Measurements from ENCODE around the gene ACSM3.
"Not testable (repeated sequence)": the region's sequence is repeated elsewhere in the genome, so short reads cannot be mapped to it uniquely, and the experiment has no call there.

The ACSM3 gene

DNA sequence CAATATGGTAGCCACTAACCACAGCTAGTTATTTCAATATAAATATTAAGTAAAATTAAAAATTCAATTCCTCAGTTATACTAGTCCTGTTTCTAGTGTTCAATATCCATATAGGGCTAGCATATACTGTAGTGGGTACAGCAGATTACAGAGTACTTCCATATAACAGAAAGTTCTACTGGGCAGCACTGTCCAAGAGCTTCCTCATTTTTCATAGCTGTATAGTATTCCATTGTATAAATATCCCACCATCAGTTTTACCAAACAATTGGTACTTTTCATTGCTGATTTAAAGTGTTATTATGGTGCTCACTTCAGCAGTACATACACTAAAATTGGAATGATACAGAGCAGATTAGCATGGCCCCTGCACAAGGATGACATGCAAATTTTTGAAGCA, 20.4 kb downstream of the ACSM3 start:
- no peak for TF ChIP-seq Cebpa-rat (IDR thresholded peaks at IDR 0.05)

DNA sequence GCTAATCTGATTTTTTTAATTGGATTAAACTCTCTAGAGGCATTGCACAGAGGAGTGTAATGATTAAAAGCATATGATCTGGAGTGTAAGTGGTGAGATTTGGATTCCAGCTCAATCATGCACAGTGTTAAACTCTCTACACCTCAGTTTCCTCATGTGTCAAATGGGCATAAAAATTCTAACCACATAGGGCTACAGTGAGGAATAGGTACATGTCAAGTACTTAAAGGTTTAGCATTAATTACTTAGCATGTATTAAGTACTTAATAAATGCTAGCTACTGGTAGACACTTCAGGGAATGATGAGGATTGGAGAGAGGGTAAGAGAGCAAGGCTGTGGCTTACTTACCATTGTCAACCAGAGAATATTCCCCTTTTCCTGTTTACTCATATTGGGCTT, 25.3 kb downstream of the ACSM3 start:
- H3K9ac ChIP-seq: no peak overlapping the region
- no peaks in the 10 kb centered on the region for H4K20me1 ChIP-seq
- no peak overlapping the region for H3K4me3 ChIP-seq
- TF ChIP-seq Cebpa-rat (IDR thresholded peaks at IDR 0.05): no peak
- H3K4me1 ChIP-seq: no peaks in the 10 kb centered on the region
- no peak overlapping the region for H3K4me2 ChIP-seq
- H3K9me3 ChIP-seq (replicated peaks in 1 of 11): peaks cover 0 to 3% (median 0%) of the 10 kb centered on the region in 11 experiments; a peak in 1 of 22 replicates
- H3K27me3 ChIP-seq: no peaks in the 10 kb centered on the region
- no peaks in the 10 kb centered on the region for H3K36me3 ChIP-seq
- no peak overlapping the region for H3K27ac ChIP-seq

More for the DNA sequence above, 20.4 kb downstream of the ACSM3 start:
- Histone ChIP-seq H4K20me1 (no peaks in the 10 kb centered on the region), H3K27ac (no peak overlapping the region), H3K4me1 (peaks cover 0 to 14% (median 0%) of the 10 kb centered on the region in 10 experiments; a peak in 2 of 20 replicates), H3K4me3 (no peak overlapping the region), H3K36me3 (no peaks in the 10 kb centered on the region), H3K9me3 (replicated peaks in 1 of 11) (peaks cover 0 to 4% (median 0%) of the 10 kb centered on the region in 11 experiments; a peak in 1 of 22 replicates), H3K27me3 (no peaks in the 10 kb centered on the region), H3K9ac (no peak overlapping the region), H3K4me2 (no peak overlapping the region)

DNA sequence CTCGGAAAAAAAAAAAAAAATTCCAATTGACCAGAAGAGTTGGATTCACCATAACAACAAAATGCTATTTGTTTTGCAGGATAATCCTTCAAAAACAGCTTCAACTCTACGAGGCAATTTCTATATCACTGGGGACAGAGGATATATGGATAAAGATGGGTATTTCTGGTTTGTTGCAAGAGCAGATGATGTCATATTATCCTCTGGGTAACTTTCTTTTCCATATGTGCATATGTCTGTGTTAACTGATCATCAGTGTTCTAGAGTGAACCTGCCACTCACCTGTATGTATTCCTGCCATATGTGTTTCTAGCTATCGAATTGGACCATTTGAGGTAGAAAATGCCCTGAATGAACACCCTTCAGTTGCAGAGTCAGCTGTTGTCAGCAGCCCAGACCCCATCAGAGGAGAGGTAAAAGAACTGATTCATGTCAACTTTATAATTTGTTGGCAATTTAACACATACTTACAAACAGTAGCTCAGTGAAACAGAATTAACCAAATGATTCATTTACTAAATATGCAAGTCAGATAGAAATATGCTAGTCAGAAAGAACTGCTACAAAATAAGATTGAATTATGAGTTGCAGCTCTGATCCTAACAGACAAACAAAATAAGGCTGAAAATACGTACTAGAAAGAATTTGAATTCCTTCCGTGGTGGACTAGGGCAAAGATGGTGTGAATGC, 28.3 kb downstream of the ACSM3 start:
- Histone ChIP-seq H3K27me3 (no peaks in the 10 kb centered on the region), H3K4me2 (no peak overlapping the region), H4K20me1 (no peaks in the 10 kb centered on the region), H3K36me3 (no peaks in the 10 kb centered on the region), H3K9ac (no peak overlapping the region), H3K4me1 (no peaks in the 10 kb centered on the region), H3K27ac (no peak overlapping the region), H3K4me3 (no peak overlapping the region), H3K9me3 (replicated peaks in 1 of 11) (no peaks in the 10 kb centered on the region)
- no peak for TF ChIP-seq Cebpa-rat (IDR thresholded peaks at IDR 0.05)

DNA sequence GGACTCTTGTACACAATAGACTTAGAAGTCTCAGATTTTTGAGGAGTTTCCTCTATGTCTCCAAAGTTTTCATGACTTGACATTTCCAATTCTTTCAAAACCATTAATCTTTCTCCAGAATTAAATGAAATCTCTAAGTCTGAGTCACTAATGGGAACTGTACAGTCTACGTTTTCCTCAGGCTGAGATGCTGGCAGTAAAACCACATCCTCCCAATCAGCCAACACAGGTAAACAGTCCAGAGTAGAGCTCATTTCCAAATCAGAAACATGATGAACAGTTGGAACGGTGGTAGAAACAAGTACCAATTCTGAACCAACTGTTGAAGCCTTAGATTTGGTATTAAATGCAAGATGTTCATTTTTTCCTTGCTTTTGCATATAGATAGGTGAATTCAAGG, 34.5 kb downstream of the ACSM3 start:
- Histone ChIP-seq H3K36me3 (no peaks in the 10 kb centered on the region), H3K27ac (no peak overlapping the region)

DNA sequence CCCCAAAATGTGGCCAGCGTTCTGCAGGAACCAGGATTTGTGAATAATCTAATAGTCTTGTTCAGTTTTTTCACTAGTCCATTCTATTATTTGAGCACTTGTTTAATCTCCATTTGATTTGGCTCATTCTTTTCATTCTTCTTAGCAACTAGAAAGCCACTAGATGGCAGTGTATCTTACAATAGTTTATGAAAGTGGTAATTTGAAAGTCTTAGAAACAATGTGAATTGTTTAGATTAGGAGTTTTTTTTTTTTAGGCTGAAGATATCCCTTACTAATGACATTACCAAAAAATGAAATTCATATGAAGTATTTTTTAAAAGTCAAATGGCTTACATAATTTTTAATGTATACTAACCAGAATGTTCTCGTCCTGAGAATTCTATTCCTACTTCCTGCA, 35.8 kb downstream of the ACSM3 start:
- Histone ChIP-seq H3K9me3 (replicated peaks in 1 of 11) (no peaks in the 10 kb centered on the region), H3K4me2 (no peak overlapping the region), H3K27me3 (no peaks in the 10 kb centered on the region), H4K20me1 (no peaks in the 10 kb centered on the region), H3K4me1 (peaks cover 0 to under 1% (median 0%) of the 10 kb centered on the region in 10 experiments; a peak in 1 of 20 replicates), H3K36me3 (no peaks in the 10 kb centered on the region), H3K4me3 (no peak overlapping the region), H3K9ac (no peak overlapping the region), H3K27ac (no peak overlapping the region)
- TF ChIP-seq Cebpa-rat (IDR thresholded peaks at IDR 0.05): no peak

More for the DNA sequence above, 34.5 kb downstream of the ACSM3 start:
- Histone ChIP-seq H3K9ac (no peak overlapping the region), H3K4me3 (no peak overlapping the region), H3K4me1 (no peaks in the 10 kb centered on the region), H3K27me3 (no peaks in the 10 kb centered on the region), H4K20me1 (no peaks in the 10 kb centered on the region), H3K4me2 (no peak overlapping the region), H3K9me3 (replicated peaks in 1 of 11) (no peaks in the 10 kb centered on the region)
- TF ChIP-seq Cebpa-rat (IDR thresholded peaks at IDR 0.05): no peak

DNA sequence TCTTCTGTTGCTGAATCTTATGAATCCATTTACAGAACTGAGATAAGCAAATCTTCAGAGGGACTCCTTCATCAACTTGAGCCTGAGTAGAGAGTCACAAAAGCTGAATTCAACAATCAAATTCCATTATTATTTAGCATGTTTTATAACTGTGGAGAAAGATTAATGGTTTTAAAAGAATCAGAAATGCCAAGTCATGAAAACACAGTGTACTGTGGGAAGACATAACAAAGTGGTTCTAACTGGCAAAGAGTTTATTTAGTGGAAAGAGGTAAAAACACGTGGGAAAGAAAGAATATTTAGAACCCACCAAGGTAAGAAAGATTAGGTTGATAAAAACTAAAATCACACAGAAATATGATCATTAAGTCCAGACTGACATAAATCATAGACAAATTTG, 37.5 kb downstream of the ACSM3 start:
- no peak overlapping the region for H3K4me3 ChIP-seq
- TF ChIP-seq Cebpa-rat (IDR thresholded peaks at IDR 0.05): no peak
- peaks cover 2 to 16% (median 8%) of the 10 kb centered on the region in 11 experiments; a peak in 21 of 22 replicates for H3K27me3 ChIP-seq
- no peaks in the 10 kb centered on the region for H4K20me1 ChIP-seq
- H3K27ac ChIP-seq: no peak overlapping the region
- H3K9me3 ChIP-seq (replicated peaks in 1 of 11): peaks cover 3 to 9% (median 5%) of the 10 kb centered on the region in 11 experiments; a peak in 20 of 22 replicates
- H3K4me2 ChIP-seq: no peak overlapping the region
- H3K4me1 ChIP-seq: peaks cover 0 to 15% (median 2%) of the 10 kb centered on the region in 10 experiments; a peak in 7 of 20 replicates
- no peaks in the 10 kb centered on the region for H3K36me3 ChIP-seq
- no peak overlapping the region for H3K9ac ChIP-seq

DNA sequence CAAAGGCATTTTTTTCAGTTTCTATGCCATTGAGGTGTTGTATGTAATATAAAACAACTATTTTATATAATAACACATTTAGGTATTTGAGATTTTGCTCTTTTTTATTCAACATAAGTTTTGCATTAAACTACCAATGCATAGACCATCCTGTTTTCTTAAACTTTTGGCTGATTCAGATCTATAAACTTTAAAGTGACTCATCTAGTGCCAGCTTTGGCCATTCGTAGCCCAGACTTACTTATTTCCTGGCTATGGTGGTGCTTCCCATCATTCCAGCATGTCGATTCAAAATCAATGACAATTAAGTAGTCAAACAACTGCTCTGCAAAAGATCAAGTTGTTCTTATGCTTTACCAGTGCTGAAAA, 39.4 kb downstream of the ACSM3 start:
- no peaks in the 10 kb centered on the region for H4K20me1 ChIP-seq
- no peak overlapping the region for H3K4me2 ChIP-seq
- no peaks in the 10 kb centered on the region for H3K36me3 ChIP-seq
- H3K4me1 ChIP-seq: peaks cover 0 to 16% (median 8%) of the 10 kb centered on the region in 10 experiments; a peak in 8 of 20 replicates
- peaks cover 17 to 35% (median 27%) of the 10 kb centered on the region in 11 experiments for H3K27me3 ChIP-seq
- no peak overlapping the region for H3K27ac ChIP-seq
- H3K9ac ChIP-seq: no peak overlapping the region
- peaks cover 6 to 21% (median 18%) of the 10 kb centered on the region in 11 experiments; a peak in 20 of 22 replicates for H3K9me3 ChIP-seq (replicated peaks in 1 of 11)
- H3K4me3 ChIP-seq: no peak overlapping the region
- TF ChIP-seq Cebpa-rat (IDR thresholded peaks at IDR 0.05): no peak

DNA sequence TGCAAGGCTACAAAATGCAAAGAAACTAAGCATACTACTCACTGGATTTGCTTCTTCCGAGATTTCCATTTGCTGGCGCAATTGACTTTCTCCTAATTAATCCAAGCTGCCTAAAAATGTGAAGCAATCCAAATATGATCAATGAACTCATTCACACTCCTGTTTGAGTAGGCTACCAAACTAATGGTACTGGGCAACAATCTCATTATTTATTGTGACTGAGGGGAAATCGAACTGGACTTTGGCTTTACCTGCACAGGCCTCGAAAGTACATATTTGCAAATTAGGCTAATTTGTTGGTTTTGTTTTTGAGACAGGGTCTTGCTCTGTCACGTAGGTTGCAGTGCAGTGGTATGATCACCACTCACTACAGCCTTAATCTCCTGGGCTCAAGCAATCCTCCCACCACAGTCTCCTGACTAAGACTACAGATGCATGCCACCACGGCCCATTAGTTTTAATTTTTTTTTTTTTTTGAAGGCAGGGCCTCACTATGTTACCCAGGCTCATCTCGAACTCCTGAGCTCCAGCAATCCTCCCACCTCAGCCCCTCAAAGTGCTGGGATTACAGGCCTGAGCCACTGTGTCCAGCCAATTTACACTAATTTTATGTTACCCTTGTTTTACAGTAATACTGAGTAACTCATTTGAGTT, 39.9 kb downstream of the ACSM3 start:
- Histone ChIP-seq H4K20me1 (no peaks in the 10 kb centered on the region), H3K4me1 (peaks cover 0 to 16% (median 8%) of the 10 kb centered on the region in 10 experiments; a peak in 8 of 20 replicates), H3K36me3 (no peaks in the 10 kb centered on the region), H3K27me3 (peaks cover 17 to 36% (median 28%) of the 10 kb centered on the region in 11 experiments), H3K9me3 (replicated peaks in 1 of 11) (peaks cover 6 to 21% (median 18%) of the 10 kb centered on the region in 11 experiments; a peak in 20 of 22 replicates), H3K27ac (no peak overlapping the region), H3K4me3 (no peak overlapping the region), H3K9ac (no peak overlapping the region), H3K4me2 (no peak overlapping the region)
- TF ChIP-seq Cebpa-rat (IDR thresholded peaks at IDR 0.05): no peak

DNA sequence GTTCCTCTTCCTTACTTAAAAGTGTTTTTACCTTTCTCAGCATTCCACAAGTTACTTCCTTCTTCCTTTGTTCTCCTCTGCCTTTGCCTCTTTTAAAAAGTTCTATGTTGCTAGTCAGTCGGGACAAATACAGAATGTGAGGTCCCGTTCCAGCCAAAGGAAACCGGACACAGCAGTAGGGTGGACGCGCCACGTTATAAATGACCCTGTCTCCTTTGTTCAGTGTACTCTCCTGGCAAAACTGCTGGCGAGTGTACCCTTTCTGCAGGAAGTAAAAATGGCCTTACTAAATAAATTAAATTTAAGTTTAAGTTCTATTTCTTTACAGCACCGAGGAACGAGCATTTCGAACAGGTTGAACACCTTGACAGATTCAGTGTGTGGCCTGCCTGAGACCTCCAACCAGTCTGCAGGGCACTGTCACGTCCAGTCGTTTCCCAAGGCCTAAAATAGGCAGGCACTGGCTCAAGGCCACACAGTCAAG, 41.9 kb downstream of the ACSM3 start:
- Histone ChIP-seq H3K27me3 (peaks cover 17 to 36% (median 28%) of the 10 kb centered on the region in 11 experiments), H3K9me3 (replicated peaks in 1 of 11) (peaks cover 6 to 21% (median 18%) of the 10 kb centered on the region in 11 experiments; a peak in 20 of 22 replicates), H3K4me3 (peak overlapping the region in 9 of 10 experiments; percentile 47 to 70 (median 53); a peak in 17 of 20 replicates), H3K4me1 (peaks cover 0 to 16% (median 8%) of the 10 kb centered on the region in 10 experiments; a peak in 8 of 20 replicates), H3K4me2 (peak overlapping the region in 10 of 11 experiments; percentile 41 to 81 (median 68); a peak in 16 of 22 replicates), H3K27ac (peak overlapping the region in 3 of 11 experiments; percentile 9 to 54 (median 40); a peak in 4 of 22 replicates), H3K9ac (peak overlapping the region in 2 of 11 experiments; percentile 49 to 50; a peak in 1 of 22 replicates)
- H4K20me1 ChIP-seq, H3K36me3 ChIP-seq: not testable (repeated sequence)
